ENCODE data around the gene DRD2.
A peak's percentile ranks its signal among the peaks of the same experiment; 100 is the strongest.

Gene DRD2

DNA sequence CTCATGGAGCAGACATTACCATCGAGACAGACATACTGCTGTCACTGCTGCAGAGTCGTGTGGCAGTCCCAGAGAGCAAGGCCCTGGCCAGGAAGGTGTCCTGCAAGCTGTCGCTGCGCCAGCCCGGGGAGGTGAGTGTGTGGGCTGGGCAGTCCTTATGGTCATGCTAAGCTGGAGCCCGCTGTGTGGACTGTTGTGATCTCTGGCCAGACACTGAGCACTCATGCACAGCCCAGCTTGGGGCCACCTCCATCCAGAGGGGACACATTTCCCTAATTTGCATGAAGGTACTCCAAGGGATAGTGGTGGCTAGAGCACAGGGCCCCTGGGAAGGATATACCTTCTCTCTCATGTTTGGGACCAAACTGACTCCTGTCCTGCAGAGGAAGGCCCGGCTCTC, 78.0 kb downstream of the DRD2 start (continued):
- TF ChIP-seq, protein P1, sequence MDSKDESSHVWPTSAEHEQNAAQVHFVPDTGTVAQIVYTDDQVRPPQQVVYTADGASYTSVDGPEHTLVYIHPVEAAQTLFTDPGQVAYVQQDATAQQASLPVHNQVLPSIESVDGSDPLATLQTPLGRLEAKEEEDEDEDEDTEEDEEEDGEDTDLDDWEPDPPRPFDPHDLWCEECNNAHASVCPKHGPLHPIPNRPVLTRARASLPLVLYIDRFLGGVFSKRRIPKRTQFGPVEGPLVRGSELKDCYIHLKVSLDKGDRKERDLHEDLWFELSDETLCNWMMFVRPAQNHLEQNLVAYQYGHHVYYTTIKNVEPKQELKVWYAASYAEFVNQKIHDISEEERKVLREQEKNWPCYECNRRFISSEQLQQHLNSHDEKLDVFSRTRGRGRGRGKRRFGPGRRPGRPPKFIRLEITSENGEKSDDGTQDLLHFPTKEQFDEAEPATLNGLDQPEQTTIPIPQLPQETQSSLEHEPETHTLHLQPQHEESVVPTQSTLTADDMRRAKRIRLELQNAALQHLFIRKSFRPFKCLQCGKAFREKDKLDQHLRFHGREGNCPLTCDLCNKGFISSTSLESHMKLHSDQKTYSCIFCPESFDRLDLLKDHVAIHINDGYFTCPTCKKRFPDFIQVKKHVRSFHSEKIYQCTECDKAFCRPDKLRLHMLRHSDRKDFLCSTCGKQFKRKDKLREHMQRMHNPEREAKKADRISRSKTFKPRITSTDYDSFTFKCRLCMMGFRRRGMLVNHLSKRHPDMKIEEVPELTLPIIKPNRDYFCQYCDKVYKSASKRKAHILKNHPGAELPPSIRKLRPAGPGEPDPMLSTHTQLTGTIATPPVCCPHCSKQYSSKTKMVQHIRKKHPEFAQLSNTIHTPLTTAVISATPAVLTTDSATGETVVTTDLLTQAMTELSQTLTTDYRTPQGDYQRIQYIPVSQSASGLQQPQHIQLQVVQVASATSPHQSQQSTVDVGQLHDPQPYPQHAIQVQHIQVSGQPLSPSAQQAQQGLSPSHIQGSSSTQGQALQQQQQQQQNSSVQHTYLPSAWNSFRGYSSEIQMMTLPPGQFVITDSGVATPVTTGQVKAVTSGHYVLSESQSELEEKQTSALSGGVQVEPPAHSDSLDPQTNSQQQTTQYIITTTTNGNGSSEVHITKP (tag by site-specific recombination; IDR thresholded peaks at IDR 0.05), result no peak
- TF ChIP-seq ZNF274 (IDR thresholded peaks at IDR 0.05; ENCODE audit: low read length) (no peak), ZNF274 (tag by site-specific recombination; IDR thresholded peaks at IDR 0.05; ENCODE audit: borderline replicate concordance) (no peak), PRDM1 (tag by site-specific recombination; IDR thresholded peaks at IDR 0.05) (no peak), ZNF626 (tag by site-specific recombination; IDR thresholded peaks at IDR 0.05) (no peak), ZNF221 (tag by site-specific recombination; IDR thresholded peaks at IDR 0.05; ENCODE audit: borderline replicate concordance) (no peak), ZNF112 (tag by site-specific recombination; IDR thresholded peaks at IDR 0.05) (no peak), ZNF248 (tag by site-specific recombination; IDR thresholded peaks at IDR 0.05) (no peak), SP3 (tag by site-specific recombination; IDR thresholded peaks at IDR 0.05) (no peak), EGR2 (tag by site-specific recombination; IDR thresholded peaks at IDR 0.05; ENCODE audit: low read depth) (no peak), HOXA7 (CRISPR knock-in tag; IDR thresholded peaks at IDR 0.05; ENCODE audit: borderline replicate concordance) (no peak), ZNF654 (tag by site-specific recombination; IDR thresholded peaks at IDR 0.05; ENCODE audit: low read depth) (no peak), ZNF747 (tag by site-specific recombination; IDR thresholded peaks at IDR 0.05) (no peak)
- TF ChIP-seq, protein P2, sequence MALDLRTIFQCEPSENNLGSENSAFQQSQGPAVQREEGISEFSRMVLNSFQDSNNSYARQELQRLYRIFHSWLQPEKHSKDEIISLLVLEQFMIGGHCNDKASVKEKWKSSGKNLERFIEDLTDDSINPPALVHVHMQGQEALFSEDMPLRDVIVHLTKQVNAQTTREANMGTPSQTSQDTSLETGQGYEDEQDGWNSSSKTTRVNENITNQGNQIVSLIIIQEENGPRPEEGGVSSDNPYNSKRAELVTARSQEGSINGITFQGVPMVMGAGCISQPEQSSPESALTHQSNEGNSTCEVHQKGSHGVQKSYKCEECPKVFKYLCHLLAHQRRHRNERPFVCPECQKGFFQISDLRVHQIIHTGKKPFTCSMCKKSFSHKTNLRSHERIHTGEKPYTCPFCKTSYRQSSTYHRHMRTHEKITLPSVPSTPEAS (tag by site-specific recombination; IDR thresholded peaks at IDR 0.05), result no peak
- TF ChIP-seq, protein P3, sequence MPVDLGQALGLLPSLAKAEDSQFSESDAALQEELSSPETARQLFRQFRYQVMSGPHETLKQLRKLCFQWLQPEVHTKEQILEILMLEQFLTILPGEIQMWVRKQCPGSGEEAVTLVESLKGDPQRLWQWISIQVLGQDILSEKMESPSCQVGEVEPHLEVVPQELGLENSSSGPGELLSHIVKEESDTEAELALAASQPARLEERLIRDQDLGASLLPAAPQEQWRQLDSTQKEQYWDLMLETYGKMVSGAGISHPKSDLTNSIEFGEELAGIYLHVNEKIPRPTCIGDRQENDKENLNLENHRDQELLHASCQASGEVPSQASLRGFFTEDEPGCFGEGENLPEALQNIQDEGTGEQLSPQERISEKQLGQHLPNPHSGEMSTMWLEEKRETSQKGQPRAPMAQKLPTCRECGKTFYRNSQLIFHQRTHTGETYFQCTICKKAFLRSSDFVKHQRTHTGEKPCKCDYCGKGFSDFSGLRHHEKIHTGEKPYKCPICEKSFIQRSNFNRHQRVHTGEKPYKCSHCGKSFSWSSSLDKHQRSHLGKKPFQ (tag by site-specific recombination; IDR thresholded peaks at IDR 0.05), result no peak

DNA sequence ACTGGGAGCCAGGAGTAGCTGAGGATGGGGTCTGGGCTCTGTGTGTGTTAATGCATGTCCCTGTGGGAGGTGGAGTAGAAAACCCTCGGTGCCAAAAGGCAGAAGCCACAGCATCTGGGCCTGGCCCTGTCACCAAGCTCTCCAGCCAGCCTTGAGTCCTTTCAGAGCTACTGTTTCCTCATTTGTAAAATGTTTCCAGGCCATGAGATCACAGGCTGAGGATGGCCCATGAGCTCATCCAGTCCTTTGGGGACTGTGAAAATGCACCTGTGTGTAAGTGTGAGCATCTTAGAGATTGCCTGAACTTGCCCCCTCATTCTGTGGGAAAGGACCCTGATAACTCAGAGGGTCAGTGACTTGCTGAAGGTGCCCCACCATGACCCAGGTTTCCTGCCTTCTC, 78.5 kb downstream of the DRD2 start:
- H3K27ac ChIP-seq (ENCODE audit: extremely low read depth, low read depth, low read length), result no peak overlapping the region
- H3K4me1 ChIP-seq (ENCODE audit: control insufficient read depth, insufficient read depth, low read length), result no peaks in the 10 kb centered on the region
- H3K9me3 ChIP-seq (ENCODE audit: control insufficient read depth, insufficient read depth, low read depth, low read length), result no peaks in the 10 kb centered on the region
- no peak overlapping the region for H3K4me3 ChIP-seq (ENCODE audit: low read depth, low read length)
- H3K36me3 ChIP-seq (ENCODE audit: control insufficient read depth in 2 of 2, insufficient read depth in 1 of 2, low read length in 2 of 2), result no peaks in the 10 kb centered on the region
- CTCF ChIA-PET, result interaction anchor here (0.6 to 1.6 kb wide), 3 partner anchors 9 to 844 kb away, joined by 3 to 4 read pairs (median 3); partner anchors contain the start of gene ANKK1
- POLR2A ChIA-PET, result no interaction called here
- TF ChIP-seq ZNF335 (tag by site-specific recombination; conservative IDR thresholded peaks at IDR 0.05), result peak; percentile 33; the same call in 1 of the 2 replicates
- TF ChIP-seq ZNF654 (tag by site-specific recombination; IDR thresholded peaks at IDR 0.05; ENCODE audit: low read depth), result no peak

DNA sequence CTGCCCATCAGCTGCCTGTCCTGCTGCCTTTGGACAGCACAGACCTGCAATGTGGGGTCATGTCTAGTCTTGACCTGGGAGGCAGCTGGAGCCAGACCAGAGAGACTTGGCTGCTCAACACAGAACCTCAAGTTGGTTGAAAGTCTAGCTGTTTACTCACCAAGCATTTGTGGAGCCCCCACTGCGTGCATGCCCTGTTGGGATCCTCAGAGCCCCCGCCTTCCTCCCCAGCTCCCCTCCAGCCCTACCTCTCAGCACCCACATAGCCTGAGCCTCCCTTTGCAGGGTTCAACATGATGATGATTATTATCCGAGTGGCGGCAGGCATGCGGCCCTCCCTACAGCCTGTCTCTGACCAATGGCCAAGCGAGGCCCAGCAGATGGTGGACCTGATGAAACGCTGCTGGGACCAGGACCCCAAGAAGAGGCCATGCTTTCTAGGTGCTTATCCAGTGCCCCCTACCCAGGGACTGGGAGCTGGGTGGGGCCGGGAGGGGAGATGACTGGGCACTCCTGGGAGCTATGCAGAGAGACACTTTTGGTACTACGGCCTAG, 79.3 kb downstream of the DRD2 start:
- Histone ChIP-seq H3K27ac (ENCODE audit: extremely low read depth, low read depth, low read length) (no peak overlapping the region), H3K9me3 (ENCODE audit: control insufficient read depth, insufficient read depth, low read depth, low read length) (no peaks in the 10 kb centered on the region), H3K4me1 (ENCODE audit: control insufficient read depth, insufficient read depth, low read length) (no peaks in the 10 kb centered on the region), H3K36me3 (ENCODE audit: control insufficient read depth in 2 of 2, insufficient read depth in 1 of 2, low read length in 2 of 2) (no peaks in the 10 kb centered on the region), H3K4me3 (ENCODE audit: low read depth, low read length) (no peak overlapping the region)
- ChIA-PET CTCF (interaction anchor here (0.6 to 1.6 kb wide), 2 partner anchors 8 to 844 kb away, joined by 3 to 4 read pairs; partner anchors contain the start of gene ANKK1), POLR2A (no interaction called here)
- TF ChIP-seq ZNF423 (tag by site-specific recombination; IDR thresholded peaks at IDR 0.05) (no peak), ZNF544 (tag by site-specific recombination; IDR thresholded peaks at IDR 0.05) (no peak)
- TF ChIP-seq, protein P4, sequence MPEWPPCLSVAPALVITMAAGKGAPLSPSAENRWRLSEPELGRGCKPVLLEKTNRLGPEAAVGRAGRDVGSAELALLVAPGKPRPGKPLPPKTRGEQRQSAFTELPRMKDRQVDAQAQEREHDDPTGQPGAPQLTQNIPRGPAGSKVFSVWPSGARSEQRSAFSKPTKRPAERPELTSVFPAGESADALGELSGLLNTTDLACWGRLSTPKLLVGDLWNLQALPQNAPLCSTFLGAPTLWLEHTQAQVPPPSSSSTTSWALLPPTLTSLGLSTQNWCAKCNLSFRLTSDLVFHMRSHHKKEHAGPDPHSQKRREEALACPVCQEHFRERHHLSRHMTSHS (tag by site-specific recombination; IDR thresholded peaks at IDR 0.05), result no peak

All from HEK293 (cell line).